GM21528 (cell line): Measurements from ENCODE around the gene CA12.
"Not testable (repeated sequence)": the region's sequence is repeated elsewhere in the genome, so short reads cannot be mapped to it uniquely, and the experiment has no call there.

Experiments
- ATAC-seq: cut with Tn5 transposase; IDR thresholded peaks from one replicate; pipeline ENCODE4 v1.9.1; 2021; ENCODE audit warnings: mild to moderate bottlenecking, moderate library complexity; ENCODE audit not compliant: unreplicated experiment, low FRiP score

Gene CA12

GRCh38 chr15:63340353-63340752 lies 41.3 kb downstream of the CA12 start:
- no peak for ATAC-seq

GRCh38 chr15:63339836-63340235 lies 41.8 kb downstream of the CA12 start:
- no peak for ATAC-seq

DNA sequence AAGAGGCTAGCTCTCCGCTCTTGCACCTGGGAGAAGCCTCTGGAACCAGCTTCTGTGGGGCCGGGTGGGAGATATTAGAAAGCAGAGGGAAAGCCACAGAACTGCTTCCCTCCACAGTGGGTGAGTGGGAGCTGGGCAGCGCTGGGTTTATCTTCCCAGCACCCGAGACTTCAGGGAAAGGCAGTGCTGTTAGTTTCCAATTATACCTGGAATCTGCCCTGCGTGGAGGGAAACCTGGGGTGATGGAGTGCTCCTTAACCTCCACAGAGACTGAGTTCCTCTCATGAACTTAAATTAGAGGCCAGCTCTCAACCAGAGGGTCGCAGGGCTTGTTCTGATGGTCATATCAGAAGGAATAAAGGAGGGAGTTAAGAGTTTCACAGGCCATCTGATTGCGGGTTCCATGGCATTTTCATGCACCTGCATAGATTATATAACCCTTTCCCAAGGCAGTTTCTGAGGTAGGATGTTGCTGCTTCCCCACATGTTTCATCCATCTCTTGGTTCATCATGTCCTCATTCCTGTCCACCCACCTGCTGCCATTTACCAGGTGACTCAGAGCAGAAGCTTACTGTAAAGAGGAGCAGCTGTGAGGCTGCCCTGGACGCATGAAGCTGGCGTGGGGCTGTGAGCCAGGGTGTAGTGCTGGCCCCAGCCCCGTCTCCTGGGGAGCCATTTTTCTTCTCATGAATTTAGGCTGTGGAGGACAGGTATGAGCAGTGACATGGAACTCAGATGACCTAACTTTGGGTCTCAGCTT lies 42.5 kb downstream of the CA12 start:
- ATAC-seq, result no peak

GRCh38 chr15:63338170-63338569 lies 43.5 kb downstream of the CA12 start:
- ATAC-seq, result no peak

- ATAC-seq, result no peak
Measured at GRCh38 chr15:63337046-63337445, 44.6 kb downstream of the CA12 start.

GRCh38 chr15:63335543-63336240 lies 46.0 kb downstream of the CA12 start:
- no peak for ATAC-seq

GRCh38 chr15:63334821-63335220 lies 46.8 kb downstream of the CA12 start:
- no peak for ATAC-seq

DNA sequence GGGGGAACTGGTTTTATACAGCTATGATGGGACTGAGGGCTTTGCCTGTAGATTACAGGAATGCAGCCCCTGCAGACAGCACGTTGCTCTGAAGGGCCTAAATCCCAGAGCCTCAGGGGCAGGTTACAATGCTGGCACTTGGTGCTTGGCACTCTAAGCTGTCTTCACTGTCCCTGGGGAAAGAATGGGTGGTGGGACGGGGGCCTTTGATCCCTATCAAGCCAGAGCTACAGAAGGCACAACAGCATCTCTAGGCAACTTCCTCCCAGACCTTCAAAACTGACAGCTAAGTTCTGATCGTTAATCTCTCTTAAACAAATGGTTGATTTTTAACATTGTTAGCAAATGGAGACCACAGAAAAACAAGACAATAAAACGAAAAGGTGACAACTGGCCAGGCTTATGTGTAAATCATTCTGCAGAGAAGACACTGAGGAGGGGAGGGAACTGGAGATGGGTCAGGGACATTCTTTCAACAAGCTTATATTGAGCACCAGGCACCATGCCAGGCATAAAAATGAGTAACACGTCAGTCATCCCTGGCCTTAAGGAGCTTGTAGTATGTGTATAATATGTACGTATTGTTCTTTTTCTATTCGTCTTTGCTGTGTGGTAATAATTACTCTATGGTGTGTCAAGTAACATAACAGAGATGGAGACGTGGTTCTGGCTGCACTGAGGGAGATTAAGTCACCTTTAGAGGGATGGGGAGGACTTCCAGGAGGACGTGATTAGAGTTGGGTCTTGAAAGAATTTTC lies 49.1 kb downstream of the CA12 start:
- ATAC-seq, result no peak

DNA sequence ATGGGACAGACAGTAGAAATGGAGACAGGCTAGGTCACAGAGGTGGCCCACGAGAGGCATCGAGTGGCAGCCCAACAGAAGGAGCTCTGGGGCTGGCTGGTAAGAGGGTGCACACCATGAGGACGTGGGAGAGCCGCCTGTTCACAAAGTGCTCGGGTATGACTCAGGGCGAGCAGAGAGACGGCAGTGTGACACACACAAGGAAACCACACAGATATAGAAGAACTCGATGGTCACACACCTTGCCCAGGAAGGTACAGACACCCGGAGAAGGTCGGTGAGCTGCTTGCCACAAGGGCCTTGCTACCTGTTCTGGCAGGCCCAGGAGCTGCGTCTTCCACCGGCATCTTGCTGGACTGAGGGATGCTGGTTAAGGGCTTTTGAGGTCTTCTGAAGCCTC lies 50.2 kb downstream of the CA12 start:
- ATAC-seq, result no peak

DNA sequence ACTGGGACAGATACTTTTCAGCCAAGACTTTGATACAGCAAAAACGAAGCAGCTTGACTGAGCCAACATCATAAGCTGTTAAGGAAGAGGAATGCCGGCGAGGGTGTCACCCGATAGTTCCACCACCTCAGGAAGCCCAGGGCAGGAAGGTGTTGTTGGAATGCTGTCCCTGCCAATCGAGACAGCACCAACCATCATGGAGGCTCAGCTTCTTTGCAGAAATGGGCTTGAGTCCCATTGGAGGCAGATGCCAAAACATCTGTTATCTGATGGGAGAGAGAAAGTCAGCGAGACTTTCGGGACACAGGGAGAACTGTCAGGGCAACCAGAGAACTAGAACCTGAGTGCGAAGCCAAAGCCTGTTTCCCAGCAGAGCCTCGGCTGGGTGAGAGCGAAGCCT lies 50.7 kb downstream of the CA12 start:
- no peak for ATAC-seq

GRCh38 chr15:63329567-63330350 lies 51.9 kb downstream of the CA12 start:
- no peak for ATAC-seq

DNA sequence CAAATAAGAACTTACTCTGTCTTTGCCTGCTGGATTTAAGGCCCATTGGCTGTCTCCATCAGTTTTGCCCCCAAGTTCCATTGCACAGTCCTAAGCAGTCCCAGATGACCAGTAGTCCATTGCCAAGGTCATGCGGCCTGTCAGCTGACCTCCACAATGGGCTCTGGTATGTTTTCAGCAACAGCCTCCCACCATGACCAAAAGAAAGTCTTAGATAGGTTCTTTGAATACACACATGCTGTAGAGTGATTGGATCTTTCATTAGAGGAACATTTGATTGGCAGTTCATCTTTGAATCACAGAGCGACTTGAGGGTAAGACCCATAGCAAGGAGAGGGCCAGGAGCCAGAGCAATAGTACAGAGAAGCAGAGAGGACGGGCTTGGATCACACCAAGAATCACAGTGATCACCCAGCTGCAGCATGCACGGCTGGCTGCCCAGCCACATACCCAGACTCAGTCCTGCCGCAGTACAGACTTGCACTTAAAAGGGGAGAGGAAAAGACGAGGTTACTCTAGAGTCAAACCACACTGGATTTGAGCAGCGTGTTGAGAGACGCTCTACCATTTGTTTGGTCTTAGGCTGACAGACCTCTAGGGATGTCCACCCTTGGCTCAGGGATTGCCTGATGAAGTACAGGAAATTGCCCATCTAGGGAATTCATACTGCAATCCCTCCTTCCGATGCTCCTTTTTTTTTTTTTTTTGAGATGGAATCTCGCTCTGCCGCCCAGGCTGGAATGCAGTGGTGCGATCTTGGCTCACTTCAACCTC lies 53.8 kb downstream of the CA12 start:
- no peak for ATAC-seq

GRCh38 chr15:63324770-63325169 lies 56.9 kb downstream of the CA12 start:
- no peak for ATAC-seq

GRCh38 chr15:63323798-63324563 lies 57.7 kb downstream of the CA12 start:
- ATAC-seq, result no peak

- ATAC-seq, result no peak
Measured at GRCh38 chr15:63322541-63322940, 59.1 kb downstream of the CA12 start.

- no peak for ATAC-seq
Measured at GRCh38 chr15:63321462-63321861, 60.2 kb downstream of the CA12 start.

GRCh38 chr15:63320981-63321380 lies 60.7 kb downstream of the CA12 start:
- not testable (repeated sequence) for ATAC-seq

GRCh38 chr15:63320446-63320845 lies 61.2 kb downstream of the CA12 start:
- ATAC-seq, result not testable (repeated sequence)

DNA sequence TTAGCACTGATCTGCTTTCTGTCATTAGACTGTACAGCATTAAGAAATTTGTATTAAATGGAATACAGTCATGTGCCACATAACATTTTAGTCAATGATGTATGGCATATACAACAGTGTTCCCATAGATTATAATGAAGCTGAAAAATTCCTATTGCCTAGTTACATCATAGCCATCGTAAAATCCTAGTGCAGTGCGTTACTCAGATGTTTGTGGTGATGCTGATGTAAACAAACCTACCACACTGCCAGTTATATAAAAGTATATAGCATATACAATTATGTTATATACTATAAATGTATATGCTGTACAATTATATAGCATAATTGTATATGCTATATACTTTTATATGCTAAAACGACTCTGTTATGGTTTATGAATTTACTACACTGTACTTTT lies 62.6 kb downstream of the CA12 start:
- no peak for ATAC-seq
